H54 (cell line): ENCODE results near the gene THAP2.
A peak's percentile ranks its signal among the peaks of the same experiment; 100 is the strongest.

Experiments used
- DNase-seq: peaks from one replicate; pipeline ENCODE4 v3.0.0; 2011; ENCODE audit warnings: low spot score, mixed read lengths; ENCODE audit not compliant: insufficient read length
- FAIRE-seq: peaks from 3 replicates; lab custom pipeline; 2011; peaks lifted over from hg19 to GRCh38; lab: Jason Lieb, UNC
- POLR2A ChIP-seq: IDR thresholded peaks from 2 replicates; pipeline ENCODE4 v1.6.1; 2011; ENCODE audit warnings: low read depth, mild to moderate bottlenecking, low read length

THAP2 gene

GRCh38 chr12:71663561-71664410, at the start of gene THAP2, which contains the start of gene ZFC3H1:
Gene THAP2, plus strand, starts transcription at chr12:71664301. Its CDS starts 209 bp downstream, at chr12:71664510.
Gene ZFC3H1, minus strand, starts transcription at chr12:71663848. Its CDS starts 238 bp downstream, at chr12:71663610.
- DNase-seq = peak; percentile 66
- FAIRE-seq = peak; percentile 99
- peak; percentile 89 for TF ChIP-seq POLR2A

- peak; percentile 27 for FAIRE-seq
- no peak for TF ChIP-seq POLR2A
Observed at GRCh38 chr12:71621938-71622337, 42.2 kb upstream of the THAP2 start.

GRCh38 chr12:71625476-71625875, 38.6 kb upstream of the THAP2 start:
- FAIRE-seq = no peak
- TF ChIP-seq POLR2A = no peak
- no peak for DNase-seq

More at GRCh38 chr12:71621938-71622337, 42.2 kb upstream of the THAP2 start:
- DNase-seq = no peak

- TF ChIP-seq POLR2A = no peak
- DNase-seq = no peak
- no peak for FAIRE-seq
Observed at GRCh38 chr12:71626098-71626497, 38.0 kb upstream of the THAP2 start.

- FAIRE-seq (peak; percentile 60), DNase-seq (no peak)
- TF ChIP-seq POLR2A = no peak
Observed at GRCh38 chr12:71626768-71627167, 37.3 kb upstream of the THAP2 start.

- no peak for TF ChIP-seq POLR2A
- no peak for FAIRE-seq
- no peak for DNase-seq
Observed at GRCh38 chr12:71627438-71628002, 36.6 kb upstream of the THAP2 start.

GRCh38 chr12:71636704-71637115, 27.4 kb upstream of the THAP2 start:
- peak; percentile 72 for FAIRE-seq
- no peak for TF ChIP-seq POLR2A

GRCh38 chr12:71638499-71638898, 25.6 kb upstream of the THAP2 start:
- FAIRE-seq = no peak
- no peak for TF ChIP-seq POLR2A
- no peak for DNase-seq

More at GRCh38 chr12:71636704-71637115, 27.4 kb upstream of the THAP2 start:
- DNase-seq = peak; percentile 7

- TF ChIP-seq POLR2A = no peak
- DNase-seq = no peak
- peak; percentile 53 for FAIRE-seq
Observed at GRCh38 chr12:71639341-71639760, 24.8 kb upstream of the THAP2 start.

GRCh38 chr12:71640316-71640715, 23.8 kb upstream of the THAP2 start:
- FAIRE-seq (no peak), DNase-seq (no peak)
- no peak for TF ChIP-seq POLR2A

- FAIRE-seq = no peak
- no peak for TF ChIP-seq POLR2A
- no peak for DNase-seq
Observed at GRCh38 chr12:71641390-71641789, 22.7 kb upstream of the THAP2 start.

- TF ChIP-seq POLR2A = no peak
- DNase-seq (no peak), FAIRE-seq (no peak)
Observed at GRCh38 chr12:71642264-71642663, 21.8 kb upstream of the THAP2 start.

- FAIRE-seq (no peak), DNase-seq (no peak)
- no peak for TF ChIP-seq POLR2A
Observed at GRCh38 chr12:71645268-71645667, 18.8 kb upstream of the THAP2 start.

GRCh38 chr12:71646512-71646911, 17.6 kb upstream of the THAP2 start:
- FAIRE-seq (no peak), DNase-seq (no peak)

GRCh38 chr12:71648537-71648936, 15.6 kb upstream of the THAP2 start:
- peak; percentile 11 for FAIRE-seq
- TF ChIP-seq POLR2A = no peak

More at GRCh38 chr12:71646512-71646911, 17.6 kb upstream of the THAP2 start:
- TF ChIP-seq POLR2A = no peak

More at GRCh38 chr12:71648537-71648936, 15.6 kb upstream of the THAP2 start:
- no peak for DNase-seq
